Ishikawa (cell line): ENCODE data around the gene TDP1.
A peak's percentile ranks its signal among the peaks of the same experiment; 100 is the strongest.

Source experiments
- CEBPB ChIP-seq: IDR thresholded peaks from 2 replicates; pipeline ENCODE4 v1.6.1; 2012
- CREB1 ChIP-seq: IDR thresholded peaks from 2 replicates; pipeline ENCODE4 v1.6.1; 2012; ENCODE audit warnings: low read depth
- EGR1 ChIP-seq: IDR thresholded peaks from 2 replicates; pipeline ENCODE4 v1.6.1; 2012
- EP300 ChIP-seq: IDR thresholded peaks from 2 replicates; pipeline ENCODE4 v1.6.1; 2012; ENCODE audit warnings: borderline replicate concordance
- FOXM1 ChIP-seq: IDR thresholded peaks from 2 replicates; pipeline ENCODE4 v1.6.1; 2012; ENCODE audit warnings: low read depth, borderline replicate concordance
- NFIC ChIP-seq: IDR thresholded peaks from 2 replicates; pipeline ENCODE4 v1.6.1; 2012
- RAD21 ChIP-seq: IDR thresholded peaks from 2 replicates; pipeline ENCODE4 v1.6.1; 2012; ENCODE audit warnings: low read depth
- REST ChIP-seq: IDR thresholded peaks from 2 replicates; pipeline ENCODE4 v1.6.1; 2012; ENCODE audit warnings: low read depth, mild to moderate bottlenecking
- TAF1 ChIP-seq: IDR thresholded peaks from 2 replicates; pipeline ENCODE4 v1.6.1; 2012; ENCODE audit warnings: low read depth, mild to moderate bottlenecking
- TCF12 ChIP-seq: IDR thresholded peaks from 2 replicates; pipeline ENCODE4 v1.6.1; 2012; ENCODE audit warnings: low read depth
- TEAD4 ChIP-seq: IDR thresholded peaks from 2 replicates; pipeline ENCODE4 v1.6.1; 2012
- YY1 ChIP-seq: IDR thresholded peaks from 2 replicates; pipeline ENCODE4 v1.6.1; 2012; ENCODE audit warnings: low read depth
- ZBTB7A ChIP-seq: IDR thresholded peaks from 2 replicates; pipeline ENCODE4 v1.6.1; 2012; ENCODE audit warnings: low read depth
- TF ChIP-seq, protein P1 (sequence below): IDR thresholded peaks from 2 replicates; pipeline ENCODE4 v1.6.1; 2012
- TF ChIP-seq, protein P2 (sequence below): IDR thresholded peaks from 2 replicates; pipeline ENCODE4 v1.6.1; 2012

The TDP1 gene

DNA sequence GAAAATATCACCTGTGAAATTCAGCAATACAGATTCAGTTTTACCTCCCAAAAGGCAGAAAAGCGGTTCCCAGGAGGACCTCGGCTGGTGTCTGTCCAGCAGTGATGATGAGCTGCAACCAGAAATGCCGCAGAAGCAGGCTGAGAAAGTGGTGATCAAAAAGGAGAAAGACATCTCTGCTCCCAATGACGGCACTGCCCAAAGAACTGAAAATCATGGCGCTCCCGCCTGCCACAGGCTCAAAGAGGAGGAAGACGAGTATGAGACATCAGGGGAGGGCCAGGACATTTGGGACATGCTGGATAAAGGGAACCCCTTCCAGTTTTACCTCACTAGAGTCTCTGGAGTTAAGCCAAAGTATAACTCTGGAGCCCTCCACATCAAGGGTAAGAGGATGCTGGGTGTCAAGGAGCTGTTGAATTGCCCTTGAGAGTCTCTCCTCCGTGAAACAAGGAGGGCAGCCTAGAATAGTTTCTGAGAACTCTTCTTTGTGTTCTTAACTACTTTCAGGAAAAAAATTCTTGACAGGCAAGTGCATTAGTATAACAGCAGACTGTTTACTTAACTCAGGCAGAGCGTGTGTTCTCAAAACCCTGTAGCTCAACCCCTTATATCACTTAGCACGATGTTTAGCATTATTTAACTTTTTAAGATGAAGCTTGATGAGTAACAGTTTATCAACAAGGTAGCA, 7.7 kb downstream of the TDP1 start:
- TF ChIP-seq, protein P1, sequence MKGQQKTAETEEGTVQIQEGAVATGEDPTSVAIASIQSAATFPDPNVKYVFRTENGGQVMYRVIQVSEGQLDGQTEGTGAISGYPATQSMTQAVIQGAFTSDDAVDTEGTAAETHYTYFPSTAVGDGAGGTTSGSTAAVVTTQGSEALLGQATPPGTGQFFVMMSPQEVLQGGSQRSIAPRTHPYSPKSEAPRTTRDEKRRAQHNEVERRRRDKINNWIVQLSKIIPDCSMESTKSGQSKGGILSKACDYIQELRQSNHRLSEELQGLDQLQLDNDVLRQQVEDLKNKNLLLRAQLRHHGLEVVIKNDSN = no peak
- TF ChIP-seq ZBTB7A (no peak), FOXM1 (no peak), RAD21 (no peak), NFIC (no peak), CEBPB (no peak), EGR1 (no peak), TEAD4 (no peak), EP300 (no peak)

GRCh38 chr14:89965839-89966238, 10.1 kb downstream of the TDP1 start:
- TF ChIP-seq CEBPB = no peak
- TF ChIP-seq, protein P1 = no peak
- no peak for TF ChIP-seq TAF1
- TF ChIP-seq, protein P2, sequence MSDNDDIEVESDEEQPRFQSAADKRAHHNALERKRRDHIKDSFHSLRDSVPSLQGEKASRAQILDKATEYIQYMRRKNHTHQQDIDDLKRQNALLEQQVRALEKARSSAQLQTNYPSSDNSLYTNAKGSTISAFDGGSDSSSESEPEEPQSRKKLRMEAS = no peak
- TF ChIP-seq ZBTB7A = no peak

GRCh38 chr14:89973234-89973823, 17.6 kb downstream of the TDP1 start:
- TF ChIP-seq RAD21 = peak; percentile 51
- TF ChIP-seq, protein P1 = no peak

- TF ChIP-seq FOXM1 = no peak
Measured at GRCh38 chr14:89977668-89978067, 21.9 kb downstream of the TDP1 start.

DNA sequence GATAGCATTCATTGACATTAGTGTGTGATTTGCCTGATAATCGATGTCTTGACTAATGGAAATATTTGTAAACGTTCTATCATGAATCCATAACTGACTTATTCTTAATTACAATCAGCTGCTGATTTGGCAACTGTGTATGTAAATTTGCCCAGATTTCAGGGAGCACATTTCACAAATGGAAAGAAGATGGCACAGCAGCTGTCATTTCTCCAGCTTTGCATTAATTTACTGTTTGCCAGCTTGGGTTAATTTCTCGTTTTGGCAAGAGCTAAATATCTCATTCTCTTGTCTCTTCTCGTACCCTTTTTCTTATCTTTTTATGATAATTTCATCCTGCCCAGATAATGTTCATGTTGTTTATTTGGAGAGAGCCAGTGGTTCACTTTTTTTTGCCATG, 22.9 kb downstream of the TDP1 start:
- TF ChIP-seq, protein P2 = no peak
- TF ChIP-seq EP300 (no peak), REST (no peak), TCF12 (no peak), ZBTB7A (no peak), FOXM1 (no peak), CREB1 (no peak), EGR1 (no peak), TEAD4 (no peak), YY1 (no peak), TAF1 (no peak), CEBPB (no peak), RAD21 (no peak), NFIC (no peak)
- TF ChIP-seq, protein P1 = no peak

DNA sequence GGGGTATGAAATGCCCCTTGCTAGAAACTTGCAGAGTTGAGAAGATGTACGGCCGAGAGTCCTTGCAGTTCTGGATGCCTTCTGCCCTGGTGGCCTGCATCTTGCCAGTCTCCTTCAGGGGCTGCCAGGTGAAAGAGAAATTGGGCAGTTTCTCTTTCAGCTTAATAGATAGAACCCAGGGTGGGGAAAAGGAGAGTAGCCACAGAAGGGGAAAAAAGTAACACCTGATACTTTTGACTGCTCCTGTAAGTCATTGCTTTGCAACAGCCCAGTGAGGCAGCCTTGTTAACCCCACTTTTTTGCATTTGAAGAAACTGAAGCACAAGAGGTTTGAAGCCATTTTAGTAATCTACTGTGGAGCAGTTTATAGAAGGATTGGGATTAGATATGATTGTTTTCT, 27.6 kb downstream of the TDP1 start:
- no peak for TF ChIP-seq YY1
- no peak for TF ChIP-seq CREB1
- TF ChIP-seq NFIC = no peak
- TF ChIP-seq, protein P2 = no peak
- no peak for TF ChIP-seq EP300
- no peak for TF ChIP-seq EGR1
- no peak for TF ChIP-seq CEBPB
- TF ChIP-seq RAD21 = no peak
- TF ChIP-seq TEAD4 = no peak
- TF ChIP-seq ZBTB7A = no peak
- no peak for TF ChIP-seq REST
- no peak for TF ChIP-seq TAF1
- TF ChIP-seq FOXM1 = no peak
- TF ChIP-seq TCF12 = no peak
- TF ChIP-seq, protein P1 = no peak
